Bronchus fibroblast of lung (primary cell): ENCODE data around the gene PPM1J. TPM values are rescaled to one million over a fixed set of nuclear protein-coding genes. Genes with fewer than 3 reads are reported as not detected.

Experiments used
- total RNA-seq: library from RNA; depleted of rRNA; stranded (reverse); fragments of >200 nt; gene quantifications from 2 replicates; pipeline ENCODE4 v1.2.3, GENCODE V29; 2015

Gene PPM1J, protein sequence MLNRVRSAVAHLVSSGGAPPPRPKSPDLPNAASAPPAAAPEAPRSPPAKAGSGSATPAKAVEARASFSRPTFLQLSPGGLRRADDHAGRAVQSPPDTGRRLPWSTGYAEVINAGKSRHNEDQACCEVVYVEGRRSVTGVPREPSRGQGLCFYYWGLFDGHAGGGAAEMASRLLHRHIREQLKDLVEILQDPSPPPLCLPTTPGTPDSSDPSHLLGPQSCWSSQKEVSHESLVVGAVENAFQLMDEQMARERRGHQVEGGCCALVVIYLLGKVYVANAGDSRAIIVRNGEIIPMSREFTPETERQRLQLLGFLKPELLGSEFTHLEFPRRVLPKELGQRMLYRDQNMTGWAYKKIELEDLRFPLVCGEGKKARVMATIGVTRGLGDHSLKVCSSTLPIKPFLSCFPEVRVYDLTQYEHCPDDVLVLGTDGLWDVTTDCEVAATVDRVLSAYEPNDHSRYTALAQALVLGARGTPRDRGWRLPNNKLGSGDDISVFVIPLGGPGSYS
- total RNA-seq: 1.5 and 2.5 TPM in 2 replicates

DNA sequence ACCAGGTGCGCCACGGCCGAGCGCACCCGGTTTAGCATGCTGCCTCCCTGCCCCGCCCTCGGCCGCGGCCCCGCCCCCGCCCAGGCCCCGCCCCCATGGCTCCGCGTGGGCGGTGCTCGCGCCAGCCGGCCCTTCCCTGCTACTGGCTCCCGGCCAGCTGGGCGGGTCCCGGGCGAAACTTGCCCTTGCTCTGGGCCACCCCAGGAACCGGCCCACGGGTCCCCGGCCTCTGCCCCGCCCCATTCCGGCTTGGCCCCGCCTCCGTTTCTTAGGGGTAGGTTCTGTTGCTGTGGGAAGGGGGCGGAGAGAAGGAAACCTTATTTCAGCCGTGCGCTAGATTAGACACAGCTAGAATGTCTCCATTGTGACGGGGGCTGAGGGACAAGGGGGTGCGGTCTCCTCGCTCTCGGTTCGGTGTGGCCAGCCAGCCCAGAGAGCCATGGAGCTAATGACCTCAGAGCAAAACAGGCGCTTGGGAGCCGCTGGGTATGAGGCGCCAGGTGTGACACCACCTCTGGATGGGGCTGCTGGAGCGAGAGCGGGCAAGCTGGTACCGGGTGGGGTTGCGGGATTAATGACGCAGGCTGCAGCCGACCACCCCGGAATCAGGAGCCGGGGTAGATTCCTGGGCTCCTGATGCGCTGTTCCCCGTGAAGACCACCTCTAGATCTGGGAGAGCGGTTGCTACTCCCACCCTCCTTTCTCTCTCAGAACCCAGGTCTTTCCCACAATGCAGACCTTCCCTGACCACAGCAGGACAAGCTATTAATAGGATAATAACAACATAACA is at the start of gene PPM1J:
PPM1J (minus strand) TSS at position 69 of the 790 bp plus-strand sequence; CDS start at position 38, 31 bp downstream.

DNA sequence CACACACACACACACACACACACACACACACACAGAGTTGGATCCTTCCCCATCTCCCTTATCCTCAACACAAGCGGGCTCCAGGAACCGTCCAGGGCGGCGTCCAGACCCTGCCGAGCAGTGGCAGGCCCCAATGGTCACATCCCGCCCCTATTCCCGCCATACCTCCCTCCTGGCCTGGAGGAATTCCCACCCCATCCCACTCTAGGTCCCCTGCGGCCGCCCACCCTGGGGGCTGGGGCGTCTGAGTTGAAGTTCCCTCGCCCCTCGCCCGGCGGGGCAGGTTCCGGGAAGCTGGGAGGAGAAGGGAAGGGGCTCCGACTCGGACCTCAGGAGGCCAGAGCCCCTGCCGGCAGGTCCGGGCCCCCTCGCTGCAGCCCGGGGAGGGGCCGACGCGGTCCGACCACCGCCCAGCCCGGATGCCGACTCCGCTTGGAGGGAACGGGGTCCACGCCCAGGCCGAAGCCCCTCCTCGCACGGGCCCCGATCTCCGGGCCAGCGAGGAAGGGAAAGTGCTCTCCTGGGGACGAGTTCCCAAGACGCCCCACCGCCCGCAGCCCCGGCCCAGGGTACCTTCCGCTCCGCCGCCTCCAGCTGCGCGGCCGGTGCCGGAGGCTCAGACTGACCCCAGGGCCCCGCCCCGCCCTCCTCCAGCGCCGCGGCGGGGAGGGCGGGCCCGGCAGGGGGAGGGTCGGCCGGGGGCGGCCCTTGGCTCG is 8.5 kb downstream of the PPM1J start, which contains the start of gene RHOC:
RHOC (minus strand) TSS at position 623 of the 716 bp plus-strand sequence. CDS start 3,328 bp downstream, outside the sequence.

DNA sequence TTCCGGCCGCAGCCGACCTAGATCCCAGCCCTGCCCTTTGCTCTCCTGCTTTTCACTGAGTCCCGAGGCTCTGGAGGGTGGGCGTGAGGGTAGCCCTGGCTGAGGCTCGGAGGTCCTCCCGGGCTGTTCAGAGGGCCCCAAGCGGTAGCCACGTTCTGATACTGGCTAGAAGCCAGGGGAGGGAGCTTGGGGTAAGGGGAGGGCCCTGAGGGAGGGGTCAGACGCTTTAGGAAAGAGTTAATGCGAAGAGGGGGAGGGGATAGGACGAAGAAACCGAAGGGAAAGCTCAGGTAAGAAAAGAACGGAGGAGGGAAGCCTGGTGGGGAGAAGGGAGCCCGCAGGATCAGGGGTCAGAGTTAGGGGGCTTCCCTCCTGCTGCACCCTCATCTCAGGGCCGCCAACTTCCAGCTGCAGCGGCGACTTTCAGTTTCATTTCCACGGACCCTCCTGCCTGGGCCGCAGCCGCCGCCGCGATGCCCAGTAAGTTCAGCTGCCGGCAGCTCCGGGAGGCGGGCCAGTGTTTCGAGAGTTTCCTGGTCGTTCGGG is 40.6 kb downstream of the PPM1J start, which contains the start of gene MOV10:
MOV10 (plus strand) TSS at position 220 of the 546 bp plus-strand sequence; CDS start at position 474, 254 bp downstream.

Other genes with a start within 250 kb of the PPM1J start
- 0.50 and 0.74 TPM in 2 replicates for gene WNT2B, start 206.4 kb downstream of the PPM1J start, total RNA-seq
- gene ST7L, start 96.2 kb downstream of the PPM1J start, total RNA-seq: 11.6 and 13.4 TPM in 2 replicates
- gene CAPZA1, start 95.5 kb downstream of the PPM1J start, total RNA-seq: 190 and 206 TPM in 2 replicates
- gene MOV10, start 40.7 kb downstream of the PPM1J start, total RNA-seq: 47.7 and 74.5 TPM in 2 replicates
- gene RHOC, start 8.2 kb downstream of the PPM1J start, total RNA-seq: 589 and 632 TPM in 2 replicates
- 49.1 and 50.7 TPM in 2 replicates for gene SLC16A1, start 240.9 kb upstream of the PPM1J start, total RNA-seq